B cell (primary cell): ENCODE measurements around the gene FKBP9. TPM values are rescaled to one million over a fixed set of nuclear protein-coding genes. Genes with fewer than 3 reads are reported as not detected.
A peak's percentile ranks its signal among the peaks of the same experiment; 100 is the strongest.

ENCODE experiments used
- ATAC-seq: fragments of 200-7000 bp; cut with Tn5 transposase; one replicate; pipeline ENCODE4 v1.10.0; 2021; ENCODE audit warnings: low read depth, mild to moderate bottlenecking, moderate number of reproducible peaks, moderate library complexity
- CTCF ChIA-PET: fragments of 350-600 bp; sonication (Branson Sonifier 250); formaldehyde crosslinking; loops from one replicate; lab custom pipeline; 2021; ENCODE audit warnings: antibody characterized with exemption, inconsistent platforms; lab: Charles Lee
- POLR2A ChIA-PET: fragments of 350-600 bp; sonication (Branson Sonifier 250); formaldehyde crosslinking; loops from one replicate; lab custom pipeline; 2021; ENCODE audit warnings: antibody characterized with exemption; lab: Charles Lee
- DNase-seq: peaks from one replicate; pipeline ENCODE4 v3.0.0; 2013
- H2AFZ ChIP-seq: 2 replicates; pipeline ENCODE4 v1.6.1; 2012; ENCODE audit warnings: mild to moderate bottlenecking, low read depth, low read length; ENCODE audit not compliant: insufficient read depth, poor library complexity, severe bottlenecking
- H3K27ac ChIP-seq, 2 donors: 1 replicate in 1 of 2; 2 replicates in 1 of 2; pipeline ENCODE4 v1.5.1; 2012 to 2013; ENCODE audit warnings: low read length in 2 of 2, mild to moderate bottlenecking in 2 of 2, moderate library complexity in 1 of 2
- H3K27me3 ChIP-seq, 4 experiments: fragments of 200-600 bp in 1 of 4; sonication (generic) in 1 of 4; replicated peaks in 1 of 4; 1 replicate in 2 of 4; 2 replicates in 2 of 4; pipeline versions ENCODE4 v1.6.1 to v1.7.0; 2013 to 2016; ENCODE audit warnings: low read length in 3 of 4, mild to moderate bottlenecking in 2 of 4, mixed read lengths in 1 of 4, moderate library complexity in 1 of 4; ENCODE audit not compliant: insufficient read depth in 4 of 4, control insufficient read depth in 3 of 4; ENCODE audit errors: control extremely low read depth in 1 of 4
- H3K36me3 ChIP-seq, 2 experiments: replicated peaks in 1 of 2; 1 replicate in 1 of 2; 2 replicates in 1 of 2; pipeline versions ENCODE4 v1.6.1 to v1.7.1; 2013; ENCODE audit warnings: low read length in 1 of 2; ENCODE audit not compliant: insufficient read depth in 2 of 2, control insufficient read depth in 1 of 2; ENCODE audit errors: control extremely low read depth in 1 of 2, extremely low read depth in 1 of 2
- H3K4me1 ChIP-seq, 2 donors: fragments of 200-600 bp in 1 of 2; sonication (generic) in 1 of 2; 1 replicate in 1 of 2; 2 replicates in 1 of 2; pipeline versions ENCODE4 v1.5.1 to v1.6.1; 2013 to 2017; ENCODE audit warnings: low read length in 2 of 2; ENCODE audit not compliant: control insufficient read depth in 2 of 2, insufficient read depth in 2 of 2
- H3K4me2 ChIP-seq: replicated peaks from 2 replicates; pipeline ENCODE3; 2012; ENCODE audit warnings: mild to moderate bottlenecking, low read depth, low read length; ENCODE audit not compliant: poor library complexity, severe bottlenecking
- H3K4me3 ChIP-seq, 5 experiments: fragments of 200-600 bp in 1 of 5; sonication (generic) in 1 of 5; 1 replicate in 3 of 5; 2 replicates in 2 of 5; pipeline versions ENCODE4 v1.5.1 to v1.7.0; 2011 to 2016; ENCODE audit warnings: low read length in 4 of 5, mild to moderate bottlenecking in 4 of 5, low read depth in 2 of 5, control low read depth in 1 of 5, moderate library complexity in 1 of 5; ENCODE audit not compliant: insufficient read depth in 1 of 5; ENCODE audit errors: control extremely low read depth in 1 of 5, extremely low read depth in 1 of 5
- H3K79me2 ChIP-seq: fragments of 200-600 bp; sonication (generic); one replicate; pipeline ENCODE4 v1.6.0; 2016; ENCODE audit warnings: low read length; ENCODE audit not compliant: control insufficient read depth, insufficient read depth
- H3K9ac ChIP-seq: fragments of 200-600 bp; sonication (generic); 2 replicates; pipeline ENCODE4 v1.6.1; 2017; ENCODE audit warnings: mild to moderate bottlenecking, low read length, moderate library complexity
- H3K9me3 ChIP-seq, 3 donors: one replicate each; pipeline versions ENCODE4 v1.6.1 to v1.7.1; 2013; ENCODE audit warnings: low read length in 2 of 3; ENCODE audit not compliant: control insufficient read depth in 2 of 3, insufficient read depth in 1 of 3; ENCODE audit errors: control extremely low read depth in 1 of 3
- H4K20me1 ChIP-seq: 2 replicates; pipeline ENCODE4 v1.6.0; 2012; ENCODE audit warnings: mild to moderate bottlenecking, low read length; ENCODE audit not compliant: insufficient read depth, control insufficient read depth, poor library complexity, severe bottlenecking
- H3K27ac Mint-ChIP-seq: one replicate; pipeline ENCODE4 v1.8.0; 2021; ENCODE audit warnings: mixed read lengths
- H3K27me3 Mint-ChIP-seq: one replicate; pipeline ENCODE4 v1.8.0; 2021; ENCODE audit warnings: mixed read lengths
- H3K4me1 Mint-ChIP-seq: one replicate; pipeline ENCODE4 v1.8.0; 2021; ENCODE audit warnings: mixed read lengths
- H3K4me3 Mint-ChIP-seq: one replicate; pipeline ENCODE4 v1.8.0; 2021; ENCODE audit warnings: mixed read lengths
- H3K9me3 Mint-ChIP-seq: one replicate; pipeline ENCODE4 v1.8.0; 2022; ENCODE audit warnings: mixed read lengths; ENCODE audit not compliant: insufficient read depth
- EZH2 ChIP-seq: IDR thresholded peaks from 2 replicates; pipeline ENCODE4 v1.6.1; 2012; ENCODE audit warnings: borderline replicate concordance, low read depth, mild to moderate bottlenecking, moderate library complexity, low read length; ENCODE audit not compliant: insufficient read depth, poor library complexity, severe bottlenecking
- WGBS: methylation state at CpG from one replicate; pipeline ENCODE4 v1.1.5; 2013; ENCODE audit warnings: missing lambda C conversion rate; ENCODE audit not compliant: insufficient coverage; 5-methylcytosine and 5-hydroxymethylcytosine counted together
- intact Hi-C: fragments of 100-400 bp; cut with micrococcal nuclease; formaldehyde crosslinking; loops from one replicate; pipeline ENCODE4 v1.10.0; 2022
- polyA plus RNA-seq: library from polyadenylated mRNA; depleted of rRNA; stranded (reverse); fragments of >200 nt; gene quantifications from 2 replicates; pipeline ENCODE4 v1.2.3, GENCODE V29; 2012
- total RNA-seq, 2 donors: library from RNA; stranded (reverse); fragments of 120-200 nt in 1 of 2; gene quantifications; 1 replicate in 1 of 2; 2 replicates in 1 of 2; pipeline versions ENCODE4 v1.2.3 to v1.2.4, GENCODE V29; 2013 to 2022
- TF ChIP-seq, protein P1 (sequence below): fragments of 200-600 bp; IDR thresholded peaks from one replicate; pipeline ENCODE4 v1.8.0; 2022; ENCODE audit warnings: antibody characterized with exemption, mild to moderate bottlenecking

Gene FKBP9
- total and polyA plus RNA-seq, 2 donors (not counting 1 experiment from before 2014, with no cell fraction given), result 0.52 to 0.98 TPM

DNA sequence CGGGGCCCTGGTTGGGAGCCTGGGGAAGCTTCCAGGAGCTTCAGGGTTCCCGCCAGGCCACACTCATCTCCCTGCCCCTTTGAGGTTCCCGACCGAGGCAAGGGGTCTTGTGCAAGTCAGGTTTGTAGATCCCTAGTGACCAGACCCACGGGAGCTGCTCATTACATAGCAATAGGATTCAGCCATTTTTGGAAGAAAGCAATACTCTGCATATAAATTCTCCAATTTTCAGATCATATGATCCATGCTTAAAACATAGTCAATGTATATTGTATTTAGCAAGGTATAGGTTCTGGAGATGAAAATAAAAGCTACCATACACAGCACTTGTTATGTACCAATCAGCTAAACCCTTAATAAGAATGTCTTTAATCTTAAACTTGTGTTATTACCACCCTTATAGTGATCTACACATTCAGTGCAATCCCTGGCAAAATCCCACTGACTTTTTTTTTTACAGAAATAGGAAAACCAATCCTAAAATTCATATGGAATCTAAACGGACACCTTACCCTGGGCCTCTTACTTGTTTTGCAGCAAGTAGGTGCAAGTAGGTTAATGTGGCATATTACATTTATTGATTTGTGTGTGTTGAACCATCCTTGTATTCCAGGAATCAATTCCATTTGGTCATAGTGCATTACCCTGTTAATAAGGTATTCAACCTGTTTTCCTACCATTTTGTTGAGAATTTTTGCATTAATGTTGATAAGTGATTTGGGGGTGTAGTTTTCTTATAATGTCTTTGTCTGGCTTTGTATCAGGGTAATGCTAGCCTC lies 13.8 kb upstream of the FKBP9 start:
- ATAC-seq (no peak), DNase-seq (no peak)
- ChIA-PET POLR2A (interaction anchor here (0.6 to 2.7 kb wide), 2 partner anchors 51 to 186 kb away, joined by 3 to 10 read pairs; partner anchors contain the start of genes BBS9 and KBTBD2), CTCF (interaction anchor here (0.5 to 10.1 kb wide), 19 partner anchors 15 to 250 kb away, joined by 3 to 122 read pairs (median 4); partner anchors contain the start of gene RP9)
- Histone ChIP-seq H3K27me3 (no peaks in the 10 kb centered on the region), H3K9me3 (peaks cover 0 to 11% (median 7%) of the 10 kb centered on the region in 3 donors), H3K36me3 (no peaks in the 10 kb centered on the region), H3K4me1 (peaks cover 17 to 21% of the 10 kb centered on the region in 2 donors), H4K20me1 (no peaks in the 10 kb centered on the region), H3K4me2 (peak overlapping the region; percentile 85), H2AFZ (peak overlapping the region; percentile 94), H3K79me2 (peaks cover 18% of the 10 kb centered on the region), H3K4me3 (peak overlapping the region in 3 of 5 experiments; percentile 70 to 78 (median 72)), H3K9ac (peak overlapping the region; percentile 73), H3K27ac (no peak overlapping the region)
- Mint-ChIP-seq H3K4me1 (peaks cover 22% of the 10 kb centered on the region), H3K27me3 (no peaks in the 10 kb centered on the region), H3K27ac (peak overlapping the region; percentile 59), H3K9me3 (peaks cover 5% of the 10 kb centered on the region), H3K4me3 (peak overlapping the region; percentile 72)
- 2% methylated on average over 5 of the region's 6 CpGs for WGBS
- intact Hi-C loops, result loop anchor here (1.0 to 5.0 kb wide), 7 partner anchors 13 to 251 kb away; partner anchors contain the start of genes FKBP9 and NT5C3A
- no peak for TF ChIP-seq EZH2
- TF ChIP-seq, protein P1, sequence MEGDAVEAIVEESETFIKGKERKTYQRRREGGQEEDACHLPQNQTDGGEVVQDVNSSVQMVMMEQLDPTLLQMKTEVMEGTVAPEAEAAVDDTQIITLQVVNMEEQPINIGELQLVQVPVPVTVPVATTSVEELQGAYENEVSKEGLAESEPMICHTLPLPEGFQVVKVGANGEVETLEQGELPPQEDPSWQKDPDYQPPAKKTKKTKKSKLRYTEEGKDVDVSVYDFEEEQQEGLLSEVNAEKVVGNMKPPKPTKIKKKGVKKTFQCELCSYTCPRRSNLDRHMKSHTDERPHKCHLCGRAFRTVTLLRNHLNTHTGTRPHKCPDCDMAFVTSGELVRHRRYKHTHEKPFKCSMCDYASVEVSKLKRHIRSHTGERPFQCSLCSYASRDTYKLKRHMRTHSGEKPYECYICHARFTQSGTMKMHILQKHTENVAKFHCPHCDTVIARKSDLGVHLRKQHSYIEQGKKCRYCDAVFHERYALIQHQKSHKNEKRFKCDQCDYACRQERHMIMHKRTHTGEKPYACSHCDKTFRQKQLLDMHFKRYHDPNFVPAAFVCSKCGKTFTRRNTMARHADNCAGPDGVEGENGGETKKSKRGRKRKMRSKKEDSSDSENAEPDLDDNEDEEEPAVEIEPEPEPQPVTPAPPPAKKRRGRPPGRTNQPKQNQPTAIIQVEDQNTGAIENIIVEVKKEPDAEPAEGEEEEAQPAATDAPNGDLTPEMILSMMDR, result no peak
